Measurements from ENCODE around the gene UGT1A1. TPM values are rescaled to one million over a fixed set of nuclear protein-coding genes. Genes with fewer than 3 reads are reported as not detected.

UGT1A1 gene
- polyA plus RNA-seq, 5 donors, result 0.05 to 0.10 (median 0.08) TPM; not detected in 1

DNA sequence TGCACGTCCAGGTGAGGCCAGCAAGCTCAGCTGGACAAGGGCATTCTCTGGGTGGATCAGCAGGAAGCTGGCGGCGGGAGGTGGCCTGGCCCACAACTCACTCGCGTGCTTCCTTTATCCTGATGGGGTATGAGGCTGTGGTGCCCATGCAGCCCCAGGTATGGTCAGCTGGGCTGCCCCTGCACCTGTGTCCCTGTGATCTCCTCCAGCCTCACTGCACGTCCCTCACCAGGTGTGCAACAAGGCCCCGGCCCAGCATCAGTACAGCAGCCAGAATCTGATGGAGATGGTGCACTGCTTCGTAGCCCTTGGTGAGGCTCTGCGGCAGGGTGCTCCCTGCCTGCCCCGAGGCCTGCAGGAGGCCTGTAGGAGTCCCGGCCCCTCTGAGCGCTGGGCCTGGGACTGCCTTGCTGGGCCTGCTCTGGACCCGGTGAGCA lies 35.7 kb downstream of the UGT1A1 start:
- no peak for DNase-seq

DNA sequence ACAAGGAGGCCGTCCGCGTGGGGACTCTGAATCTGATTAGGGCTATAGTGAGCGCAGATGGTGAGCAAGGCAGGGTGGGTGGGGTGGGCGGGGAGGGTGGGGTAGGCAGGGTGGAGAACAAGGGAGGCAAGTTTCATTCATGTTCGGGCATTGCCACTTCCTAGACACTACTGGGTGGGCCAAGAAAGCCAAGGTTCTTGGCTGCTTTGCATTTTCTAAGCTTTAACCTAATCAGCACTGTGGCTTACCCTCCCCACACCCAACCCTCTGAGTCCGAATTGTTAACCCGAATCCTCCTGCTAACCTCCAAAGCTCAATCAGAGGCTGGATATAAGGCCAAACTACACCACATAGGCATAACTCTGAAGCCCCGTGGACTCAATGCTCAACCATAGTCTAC lies 36.2 kb downstream of the UGT1A1 start:
- no peak for DNase-seq

DNA sequence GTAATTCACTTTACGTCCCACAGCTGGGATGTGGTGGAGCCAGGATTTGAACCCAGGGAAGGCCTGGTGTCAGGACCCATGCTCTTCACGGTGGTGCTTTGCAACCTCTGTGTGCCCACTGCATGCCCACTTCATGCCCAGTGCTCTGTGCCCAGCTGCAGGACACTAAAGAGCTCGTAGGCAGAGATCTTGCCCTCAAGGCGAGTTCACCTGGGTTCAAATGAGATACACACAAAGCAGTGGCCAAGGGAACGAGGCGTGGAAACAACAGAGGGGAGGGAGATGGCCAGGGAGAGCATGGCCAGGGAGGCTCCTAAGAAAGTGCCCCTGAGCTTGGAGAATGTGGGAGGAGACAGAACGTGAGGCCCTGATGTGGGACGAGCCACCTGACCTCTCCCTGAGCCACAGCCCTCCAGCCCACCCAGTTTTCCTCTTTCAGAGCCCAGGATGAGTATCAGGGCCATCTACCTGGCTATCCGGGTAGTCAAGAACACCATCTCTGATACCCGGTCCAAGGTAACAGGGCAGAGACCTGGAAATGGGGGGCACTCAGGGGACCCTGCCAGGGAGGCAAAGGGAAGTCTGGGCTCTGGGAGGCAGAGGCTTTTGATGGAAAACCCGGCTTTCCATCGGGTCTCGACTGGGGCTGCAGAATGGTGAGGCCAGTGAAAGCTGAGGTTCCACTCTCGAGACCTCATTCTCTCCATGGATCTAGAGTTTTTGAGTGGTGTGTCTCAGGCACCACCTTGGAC lies 38.4 kb downstream of the UGT1A1 start:
- DNase-seq, result no peak

DNA sequence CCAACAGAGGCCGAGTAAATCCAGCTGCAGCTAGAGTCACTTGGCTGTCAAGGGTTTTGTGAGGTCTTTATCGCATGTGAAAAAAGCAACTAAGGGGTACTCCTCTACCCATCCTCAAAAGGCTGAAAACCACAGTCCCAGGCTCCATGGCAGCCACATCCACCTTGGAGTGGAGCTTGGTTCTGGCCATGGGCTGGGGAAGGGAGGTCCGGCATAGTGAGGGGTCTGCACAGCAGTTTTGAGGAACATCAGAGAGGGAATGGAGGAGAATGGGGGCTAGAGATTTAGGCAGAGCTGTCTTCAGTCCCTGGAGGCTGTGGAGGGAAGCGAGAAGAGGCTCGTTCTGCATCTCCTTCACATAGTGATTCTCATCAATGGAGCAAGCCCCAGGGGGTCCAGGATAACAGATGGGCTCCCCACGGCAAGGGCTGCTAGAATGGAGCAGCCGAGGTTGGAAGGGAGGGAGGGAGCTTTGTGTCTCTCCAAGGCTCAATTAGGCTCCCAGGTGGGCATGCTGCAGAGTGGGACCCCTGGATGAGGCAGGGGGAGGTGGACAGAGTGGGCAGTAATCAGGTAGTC lies 39.1 kb downstream of the UGT1A1 start:
- DNase-seq, result no peak

DNA sequence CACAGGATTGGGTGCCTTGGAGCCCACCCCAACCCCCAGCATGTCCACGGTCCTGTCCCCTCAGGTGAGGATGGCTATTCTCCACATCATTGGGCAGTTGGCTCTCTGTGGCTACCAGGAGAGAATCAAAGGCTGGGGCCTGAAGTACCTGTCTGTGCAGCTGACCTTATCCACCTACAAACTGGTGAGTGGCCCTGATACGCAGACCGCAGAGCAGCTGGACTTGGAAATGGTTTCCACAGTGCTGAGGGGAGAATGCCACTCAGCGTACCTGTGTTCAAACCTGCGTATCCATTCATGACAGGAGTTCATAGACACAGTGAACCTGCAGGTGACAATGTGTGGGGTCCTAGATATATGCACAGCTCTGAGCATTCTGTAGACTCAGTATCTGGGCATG lies 39.6 kb downstream of the UGT1A1 start:
- DNase-seq, result no peak

DNA sequence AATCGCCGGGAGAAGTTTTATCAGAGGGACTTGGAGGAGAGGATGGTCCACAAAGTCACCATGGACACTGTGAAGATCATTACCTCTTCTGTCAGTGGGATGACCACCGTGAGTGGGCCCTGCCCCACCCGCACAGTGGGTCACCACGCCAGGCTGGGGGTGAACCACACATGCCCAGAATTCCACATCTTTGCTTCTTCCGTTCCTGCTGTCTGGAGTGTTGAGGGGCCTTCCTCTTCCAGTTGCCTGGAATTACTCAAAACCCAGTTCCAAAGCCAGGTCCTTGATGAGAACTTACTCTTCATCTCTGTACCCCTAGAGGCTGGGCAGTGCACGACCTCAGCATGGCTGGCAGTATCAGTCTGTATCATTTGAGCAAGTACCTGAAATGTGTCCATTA lies 40.1 kb downstream of the UGT1A1 start:
- no peak for DNase-seq

DNA sequence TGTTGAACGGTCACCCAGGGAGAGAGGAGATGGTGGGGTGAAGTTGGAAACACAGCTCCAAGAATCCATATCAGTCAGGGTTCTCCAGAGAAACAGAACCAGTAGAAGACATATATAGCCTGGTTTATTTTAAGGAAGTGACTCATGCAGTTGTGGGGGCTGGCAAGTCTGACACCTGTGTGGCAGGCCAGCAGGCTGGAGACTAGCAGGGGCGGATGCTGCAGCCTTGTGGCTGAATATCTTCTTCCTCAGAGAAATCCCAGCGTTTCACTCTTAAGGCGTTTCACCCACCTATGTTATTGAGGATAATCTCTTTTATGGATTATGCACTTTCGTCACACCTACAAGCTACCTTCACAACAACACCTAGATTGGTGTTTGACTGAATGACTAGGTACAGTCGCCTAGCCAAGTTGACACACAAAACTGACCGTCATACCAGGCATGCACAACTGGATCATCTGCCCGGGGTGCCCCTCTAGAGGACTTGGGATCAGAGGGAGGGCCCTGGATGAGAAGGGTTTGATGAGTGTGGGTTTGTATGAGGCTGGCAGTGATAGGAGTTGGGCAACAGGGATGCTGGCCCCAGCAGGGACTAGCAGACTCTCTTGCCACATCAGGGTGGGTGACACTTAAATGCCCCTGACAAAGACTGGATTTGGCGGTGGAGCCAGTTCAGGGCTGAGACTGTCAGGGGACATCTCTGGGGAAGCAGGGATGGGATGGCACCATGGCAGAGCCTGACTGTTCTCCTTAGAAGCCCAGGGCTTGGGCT lies 41.5 kb downstream of the UGT1A1 start:
- no peak for DNase-seq

DNA sequence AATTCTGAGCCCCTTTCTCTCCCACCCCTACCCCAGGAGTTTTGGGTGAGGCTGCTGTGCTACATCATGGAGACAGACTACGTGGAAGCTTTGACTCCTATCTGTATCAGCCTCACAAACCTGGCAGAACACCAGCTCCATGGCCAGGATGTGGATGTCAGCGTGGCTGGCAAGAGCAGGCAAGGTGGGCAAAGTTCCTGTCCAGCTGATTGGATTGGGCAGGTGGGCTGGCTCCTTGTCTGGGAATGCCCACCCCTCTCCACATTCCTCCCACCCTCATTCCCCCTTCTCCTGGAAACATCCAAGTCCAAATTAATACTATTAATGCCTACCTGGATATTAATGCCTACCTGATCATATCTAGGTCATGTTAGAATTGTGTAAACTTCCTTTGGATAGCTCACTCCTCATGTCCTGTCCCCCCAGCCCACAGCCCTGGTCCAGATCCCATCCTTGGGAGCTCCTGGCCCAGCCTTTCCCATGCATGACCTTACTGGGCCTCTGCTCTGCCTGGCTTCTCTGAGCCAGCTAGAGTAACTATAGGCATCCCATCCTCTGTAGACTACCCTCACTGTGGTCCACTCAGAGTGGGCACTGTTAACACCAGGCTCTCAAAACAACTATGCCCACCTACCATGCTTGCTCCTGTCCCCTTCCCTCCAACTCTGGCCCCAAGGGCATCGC lies 42.2 kb downstream of the UGT1A1 start:
- DNase-seq, result no peak

DNA sequence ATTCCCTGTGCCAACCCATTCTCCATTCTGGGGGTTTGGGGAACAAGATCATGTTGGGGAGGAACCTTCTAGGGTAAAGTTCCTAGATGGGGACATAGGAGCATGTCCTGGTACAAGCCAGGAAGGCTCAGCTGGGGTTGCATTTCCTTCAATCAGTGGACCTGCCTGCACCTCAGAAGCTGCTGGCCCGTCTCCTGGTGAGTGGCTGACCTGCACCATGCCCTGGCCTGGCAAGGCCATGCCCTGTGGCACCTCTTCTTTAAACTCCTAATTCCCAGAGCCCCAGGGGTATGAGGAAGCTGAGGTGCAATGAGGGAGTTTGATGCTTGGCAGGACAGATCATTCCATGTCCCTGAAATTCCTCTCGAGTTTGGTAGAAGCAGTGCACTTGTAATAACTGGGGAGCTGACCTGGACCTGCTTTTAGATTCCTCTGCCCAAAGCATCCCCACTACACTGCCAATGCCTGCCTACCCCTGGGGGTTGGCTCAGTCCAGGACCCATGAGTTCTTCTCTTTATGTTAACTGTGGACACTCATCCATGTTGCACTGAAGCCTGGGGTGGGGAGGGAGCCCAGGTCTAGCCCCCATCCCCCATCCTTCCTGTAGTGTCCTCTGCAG lies 43.3 kb downstream of the UGT1A1 start:
- DNase-seq, result no peak

DNA sequence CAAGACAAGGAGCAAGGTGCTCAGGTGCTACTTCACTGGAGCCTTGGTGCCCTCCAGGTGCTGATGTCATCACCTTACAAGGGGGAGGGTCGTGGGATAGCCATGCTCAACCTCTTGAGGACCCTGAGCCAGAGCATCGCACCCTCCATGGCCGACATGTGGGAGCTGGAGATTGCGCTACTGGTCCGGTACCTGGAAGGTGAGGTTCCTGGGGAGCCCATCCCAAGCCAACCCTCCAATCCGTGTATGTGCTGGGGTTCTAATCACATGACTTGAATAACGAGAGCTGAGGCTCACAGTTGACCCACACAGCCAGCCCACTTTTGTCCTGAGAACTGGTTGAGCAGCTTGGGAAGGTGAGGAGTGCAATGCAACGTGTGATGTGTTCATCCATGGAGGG lies 43.9 kb downstream of the UGT1A1 start:
- DNase-seq, result no peak

DNA sequence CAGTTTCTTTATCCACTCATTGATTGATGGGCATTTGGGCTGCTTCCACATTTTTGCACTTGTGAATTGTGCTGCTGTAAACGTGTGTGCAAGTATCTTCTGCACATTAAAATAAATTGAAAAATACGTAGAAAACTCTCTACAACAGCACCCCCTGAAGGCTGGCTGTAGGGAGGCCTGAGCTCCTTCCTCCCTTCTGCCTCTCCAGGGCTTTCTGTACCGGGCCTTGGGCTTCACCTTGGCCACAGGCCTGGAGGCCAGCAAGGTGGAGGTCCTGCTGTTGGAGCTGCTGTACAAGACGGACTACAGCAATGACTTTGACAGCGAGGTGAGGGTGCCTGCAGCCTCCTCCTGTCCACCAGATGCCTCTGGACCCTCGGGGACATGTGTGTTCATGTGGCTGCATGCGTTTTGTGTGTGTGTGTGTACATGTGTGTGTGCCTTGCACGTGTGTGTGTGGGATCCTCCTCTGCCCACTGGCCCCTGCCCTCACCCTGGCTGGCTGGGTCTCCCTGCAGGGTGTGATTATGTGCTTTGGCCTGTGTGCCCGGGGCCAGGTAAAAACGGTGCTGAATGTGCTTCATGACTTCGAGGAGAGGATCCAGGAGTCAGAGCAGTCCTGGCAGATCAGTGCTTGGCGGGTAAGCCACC lies 47.3 kb downstream of the UGT1A1 start:
- no peak for DNase-seq

DNA sequence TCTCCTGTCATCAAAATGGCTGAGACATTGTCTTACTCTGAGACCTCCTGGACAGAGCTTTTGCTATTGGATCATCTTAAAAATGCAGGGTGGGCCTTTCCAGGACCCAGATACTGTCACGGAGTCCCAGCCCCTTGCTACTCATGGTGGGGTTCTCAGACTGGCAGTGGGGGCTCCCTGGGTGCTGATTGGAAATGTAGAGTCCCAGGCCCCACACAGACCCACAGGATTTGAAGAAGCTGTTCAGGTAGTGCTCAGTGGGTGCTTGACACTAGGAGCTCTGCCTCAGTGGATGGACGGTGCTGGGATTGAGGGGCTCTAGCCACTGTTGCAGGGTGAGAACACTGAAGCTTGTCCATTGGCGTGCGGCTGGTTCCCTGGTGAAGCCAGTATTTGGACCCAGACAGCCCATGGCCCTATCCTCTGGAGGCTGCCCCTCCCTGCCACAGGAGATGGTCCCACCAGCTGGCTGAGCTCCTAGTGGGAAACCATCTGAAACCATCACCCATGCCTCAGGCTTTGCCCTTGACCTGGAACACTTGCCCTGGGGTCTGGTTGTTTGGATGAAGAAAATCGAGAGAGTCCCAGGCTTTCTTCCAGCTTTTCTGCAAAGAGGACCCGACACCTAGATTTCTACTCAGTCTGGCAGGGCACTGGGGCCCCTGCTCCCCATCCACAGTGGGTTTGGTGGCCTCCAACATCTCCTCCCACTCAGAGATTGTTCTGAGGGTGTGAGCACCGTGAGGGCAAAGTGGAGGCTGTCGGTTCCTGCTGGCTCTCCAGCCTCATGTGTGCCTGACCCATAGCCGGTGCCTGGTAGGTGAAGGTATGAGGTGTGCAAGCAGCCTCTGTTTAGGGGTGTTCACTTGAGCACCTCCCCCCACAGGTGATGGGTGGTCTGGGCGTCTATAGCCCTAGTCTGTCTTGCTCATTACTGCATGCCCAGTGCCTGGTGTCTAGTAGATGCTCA lies 48.2 kb downstream of the UGT1A1 start:
- no peak for DNase-seq

DNA sequence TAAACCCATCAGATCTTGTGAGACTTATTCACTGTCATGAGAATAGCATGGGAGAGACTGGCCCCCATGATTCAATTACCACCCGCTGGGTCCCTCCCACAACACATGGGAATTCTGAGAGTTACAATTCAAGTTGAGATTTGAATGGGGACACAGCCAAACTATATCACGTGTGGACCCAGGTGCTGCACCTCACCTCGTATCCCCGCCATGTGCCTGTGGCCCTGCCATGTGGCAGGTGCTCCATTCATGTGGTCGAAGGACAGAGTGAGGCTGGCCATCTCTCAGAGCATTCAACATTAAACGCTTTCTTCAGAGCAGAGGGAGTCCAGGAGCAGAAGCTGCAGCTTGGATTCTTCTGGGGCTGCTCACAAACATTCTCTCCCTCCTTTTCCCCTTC lies 50.3 kb downstream of the UGT1A1 start:
- no peak for DNase-seq

DNA sequence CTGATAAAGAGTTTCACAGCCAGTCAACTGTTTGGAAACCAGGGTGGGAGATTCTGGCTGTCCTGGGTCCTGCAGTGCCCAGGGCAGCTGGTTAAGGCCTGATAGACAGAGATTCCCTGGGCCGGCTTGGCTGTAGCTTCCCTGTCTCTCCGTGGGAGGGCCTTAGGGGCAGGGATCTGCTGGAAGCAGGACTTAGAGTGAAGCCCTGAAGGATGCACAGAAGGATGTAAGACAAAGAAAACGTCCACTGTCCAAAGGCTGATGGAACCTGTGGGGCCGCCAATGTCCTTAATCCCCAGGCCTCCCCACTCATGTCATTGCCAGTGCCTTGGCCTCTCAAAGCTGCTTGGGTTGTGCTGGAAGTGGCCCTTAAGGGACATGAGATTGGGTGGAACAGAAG lies 51.0 kb downstream of the UGT1A1 start:
- no peak for DNase-seq

DNA sequence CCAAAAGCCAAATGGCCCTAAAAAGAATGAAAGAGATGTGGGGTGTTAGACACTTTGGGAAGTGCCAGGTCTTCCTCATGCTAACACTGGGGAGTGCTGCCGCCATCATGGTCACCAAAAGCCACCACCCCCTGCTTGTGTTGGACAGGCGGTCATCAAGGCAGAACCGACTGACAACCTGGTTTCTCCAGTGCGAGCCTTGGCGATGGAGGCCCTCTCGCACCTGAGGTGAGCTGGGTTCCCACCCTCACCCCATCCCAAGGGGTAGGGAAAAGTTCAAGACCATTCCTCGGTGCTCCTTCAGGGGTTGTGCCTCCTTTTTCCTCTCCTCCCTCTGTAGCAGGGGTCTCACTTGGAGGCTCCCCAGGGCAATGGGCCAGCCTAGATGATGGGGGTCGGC lies 51.7 kb downstream of the UGT1A1 start:
- DNase-seq, result no peak

DNA sequence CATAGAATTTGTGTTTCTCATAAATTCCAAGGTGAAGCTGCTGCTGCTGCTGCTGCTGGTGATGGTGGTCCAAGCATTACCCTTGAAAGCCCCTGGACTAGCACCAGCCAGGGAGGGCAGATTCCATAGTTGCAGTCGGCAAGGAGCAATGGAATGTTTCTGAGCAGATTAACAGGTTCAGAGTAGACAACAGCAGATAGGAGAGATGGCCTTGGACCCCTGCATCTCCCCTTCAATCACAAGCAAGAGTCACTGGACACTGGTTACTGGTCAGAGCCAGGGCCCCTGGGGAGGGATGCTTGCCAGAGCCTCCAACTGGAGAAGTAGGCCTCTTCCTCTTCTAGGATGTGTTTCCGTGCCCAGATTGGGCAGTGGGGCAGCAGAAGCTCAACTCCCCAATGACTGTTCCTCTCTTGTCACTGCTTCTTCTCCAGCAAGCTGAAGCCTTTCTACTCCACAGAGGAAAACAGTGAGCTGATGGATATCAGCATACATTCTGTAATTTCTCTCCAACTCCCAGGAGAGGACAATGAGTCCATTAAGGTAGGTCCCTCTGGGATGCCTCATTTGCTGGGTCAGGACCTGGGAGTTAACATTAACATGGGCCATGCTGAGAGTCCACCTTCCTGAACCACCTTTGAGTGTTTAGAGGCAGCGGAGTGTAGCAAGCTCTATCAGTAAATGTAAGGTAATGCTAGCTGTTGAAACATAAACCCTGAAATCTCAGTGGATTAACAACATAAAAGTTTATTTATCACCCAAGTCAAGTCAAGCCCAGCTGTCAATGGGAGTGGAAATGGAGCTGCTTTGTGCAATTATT lies 53.4 kb downstream of the UGT1A1 start:
- DNase-seq, result no peak

DNA sequence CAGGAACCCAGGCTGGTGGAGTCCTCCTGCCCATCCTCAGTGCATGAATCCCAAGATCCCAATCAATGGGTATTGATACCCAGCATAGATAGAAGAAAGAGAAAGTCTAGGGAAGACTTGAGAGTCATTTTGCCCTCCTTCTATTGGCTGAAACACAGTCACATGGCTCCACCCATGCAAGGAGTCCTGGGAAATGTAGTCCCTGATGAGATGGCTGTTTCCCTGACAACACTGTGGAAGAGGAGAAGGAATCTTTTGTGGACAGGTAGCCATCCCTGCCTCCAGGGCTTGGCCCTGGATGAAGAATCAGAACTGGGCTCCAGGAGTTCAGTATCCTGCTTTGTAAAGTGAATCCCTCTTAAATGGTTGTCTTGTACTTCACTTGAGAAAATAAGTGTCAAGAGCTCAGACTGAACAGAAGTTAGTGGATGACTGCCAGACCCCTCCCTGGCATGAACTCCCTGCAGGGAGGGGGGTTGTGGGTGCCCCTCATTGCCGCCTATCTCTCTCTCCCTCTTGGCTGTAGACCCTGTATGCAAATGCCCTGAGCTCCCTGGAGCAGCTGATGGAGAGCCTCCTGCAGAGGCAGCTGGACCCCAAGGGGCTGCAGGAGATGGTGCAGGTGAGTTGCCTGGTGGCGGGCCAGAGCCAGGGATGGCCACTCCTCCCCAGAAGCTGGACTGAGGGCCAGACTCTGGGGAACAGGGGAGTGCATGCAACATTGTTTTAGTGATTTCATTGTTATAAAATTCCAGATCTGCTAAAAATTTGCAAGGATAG lies 54.2 kb downstream of the UGT1A1 start:
- DNase-seq, result no peak

DNA sequence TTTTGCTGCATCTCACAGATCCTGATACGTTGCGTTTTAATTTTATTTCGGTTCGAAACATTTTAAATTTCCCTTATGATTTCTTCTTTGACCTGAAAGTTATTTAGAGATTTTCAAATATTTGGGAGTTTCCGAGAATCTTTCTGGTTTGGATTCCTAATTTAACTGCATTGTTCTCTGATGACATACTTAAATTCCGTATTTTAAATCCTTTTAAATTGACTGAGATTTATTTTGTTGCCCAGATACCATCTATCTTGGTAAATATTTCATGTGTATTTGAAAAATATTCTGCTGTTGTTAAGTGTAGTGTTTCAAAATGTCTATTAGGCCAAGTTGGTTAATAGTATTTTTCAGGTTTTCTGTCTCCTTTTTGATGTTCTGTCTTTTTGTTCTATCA lies 55.8 kb downstream of the UGT1A1 start:
- DNase-seq, result no peak
